ENCODE data around the gene LYVE1. TPM values are rescaled to one million over a fixed set of nuclear protein-coding genes. Genes with fewer than 3 reads are reported as not detected.

The LYVE1 gene
- total RNA-seq, 2 experiments from 2014 or later = not detected

DNA sequence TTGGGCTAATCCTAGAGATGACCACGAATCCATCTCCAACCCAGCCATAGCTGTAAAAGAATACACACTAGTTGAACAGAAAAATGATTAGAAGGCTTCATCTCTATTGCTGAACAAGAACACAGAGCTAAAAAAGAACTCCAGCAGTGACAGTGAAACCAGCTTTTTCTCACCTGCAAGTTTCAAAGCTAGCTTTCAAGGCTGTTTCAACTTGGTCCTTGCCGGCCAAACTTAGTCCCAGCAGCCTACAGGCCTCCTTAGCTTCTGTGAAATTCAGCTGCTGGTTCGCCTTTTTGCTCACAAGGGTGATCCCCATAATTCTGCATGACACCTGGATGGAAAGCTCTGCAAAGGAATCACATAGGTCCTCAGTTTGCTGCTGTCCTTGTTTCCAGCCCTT lies 4.4 kb downstream of the LYVE1 start:
- ATAC-seq = no peak
- Mint-ChIP-seq H3K4me3 (no peak overlapping the region), H3K27me3 (peaks cover 34% of the 10 kb centered on the region), H3K36me3 (no peaks in the 10 kb centered on the region), H3K27ac (no peak overlapping the region), H3K4me1 (no peaks in the 10 kb centered on the region), H3K9me3 (ENCODE audit: low read depth) (no peaks in the 10 kb centered on the region)
- CTCF ChIA-PET = interaction anchor here (1.6 kb wide), 1 partner anchor 23 kb away, joined by 6 read pairs; the partner anchor contains the start of gene RNF141
- DNase-seq = no peak

GRCh38 chr11:10561947-10562346 lies 6.5 kb downstream of the LYVE1 start:
- Mint-ChIP-seq H3K27me3 (peaks cover 38% of the 10 kb centered on the region), H3K27ac (no peak overlapping the region), H3K4me3 (no peak overlapping the region), H3K36me3 (no peaks in the 10 kb centered on the region), H3K9me3 (ENCODE audit: low read depth) (no peaks in the 10 kb centered on the region), H3K4me1 (no peaks in the 10 kb centered on the region)
- DNase-seq (no peak), ATAC-seq (no peak)
- CTCF ChIA-PET = interaction anchor here (1.4 kb wide), 1 partner anchor 12 kb away, joined by 3 read pairs; no protein-coding TSS in a partner anchor

DNA sequence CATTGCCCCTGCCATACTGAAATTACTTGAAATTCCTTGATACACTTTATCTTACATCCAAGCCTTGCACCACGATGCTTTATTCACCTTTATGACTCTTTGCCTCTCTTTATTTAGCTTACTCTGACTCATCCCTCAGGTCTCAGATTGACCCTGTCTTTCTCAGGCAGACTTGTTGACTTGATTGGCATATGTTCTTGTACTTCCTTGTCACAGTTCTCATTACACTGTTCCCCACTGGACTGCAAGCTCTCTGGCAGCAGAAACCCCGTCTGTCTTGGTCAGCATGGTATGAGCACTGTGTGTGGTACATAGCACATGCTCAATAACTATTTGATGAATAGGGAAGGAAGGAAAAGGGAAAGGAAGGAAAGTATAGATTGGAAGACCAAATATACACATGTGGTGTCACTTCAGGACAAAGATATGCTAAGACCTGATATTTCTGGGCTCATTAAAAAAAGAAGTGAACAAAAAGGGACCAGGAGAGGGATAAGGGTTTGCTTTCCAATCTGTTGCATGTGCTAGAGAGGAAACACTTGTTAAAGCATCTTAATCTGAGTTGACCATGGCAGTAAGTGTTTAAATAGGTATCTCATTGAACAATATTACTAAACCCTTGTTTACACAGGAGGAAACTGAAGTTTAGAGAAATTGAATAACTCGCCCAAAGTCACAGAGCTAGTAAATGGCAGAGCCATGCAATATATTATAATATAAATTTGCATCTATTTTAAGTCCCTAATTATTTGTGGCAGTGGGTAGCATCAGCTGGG lies 7.2 kb downstream of the LYVE1 start:
- Mint-ChIP-seq H3K4me3 (no peak overlapping the region), H3K9me3 (ENCODE audit: low read depth) (no peaks in the 10 kb centered on the region), H3K27ac (no peak overlapping the region), H3K36me3 (no peaks in the 10 kb centered on the region), H3K27me3 (peaks cover 37% of the 10 kb centered on the region), H3K4me1 (no peaks in the 10 kb centered on the region)
- CTCF ChIA-PET = interaction anchor here (1.0 to 1.4 kb wide), 3 partner anchors 9 to 147 kb away, joined by 3 read pairs; no protein-coding TSS in a partner anchor
- DNase-seq = no peak
- no peak for ATAC-seq

GRCh38 chr11:10558288-10558687 lies 10.2 kb downstream of the LYVE1 start:
- Mint-ChIP-seq H3K4me3 (no peak overlapping the region), H3K27ac (no peak overlapping the region), H3K4me1 (no peaks in the 10 kb centered on the region), H3K9me3 (ENCODE audit: low read depth) (no peaks in the 10 kb centered on the region), H3K27me3 (peaks cover 26% of the 10 kb centered on the region), H3K36me3 (no peaks in the 10 kb centered on the region)
- no peak for DNase-seq
- CTCF ChIA-PET = interaction anchor here (1.5 kb wide), 1 partner anchor 17 kb away, joined by 6 read pairs; the partner anchor contains the start of gene RNF141
- no peak for ATAC-seq

- no peaks in the 10 kb centered on the region for H3K4me1 Mint-ChIP-seq
- no peaks in the 10 kb centered on the region for H3K9me3 Mint-ChIP-seq (ENCODE audit: low read depth)
- CTCF ChIA-PET = interaction anchor here (2.8 kb wide), 1 partner anchor 16 kb away, joined by 12 read pairs; the partner anchor contains the start of gene RNF141
- no peaks in the 10 kb centered on the region for H3K36me3 Mint-ChIP-seq
- no peak overlapping the region for H3K4me3 Mint-ChIP-seq
- H3K27me3 Mint-ChIP-seq = peaks cover 30% of the 10 kb centered on the region
- DNase-seq (no peak), ATAC-seq (no peak)
- H3K27ac Mint-ChIP-seq = no peak overlapping the region
Observed at GRCh38 chr11:10556590-10556989, 11.9 kb downstream of the LYVE1 start.

DNA sequence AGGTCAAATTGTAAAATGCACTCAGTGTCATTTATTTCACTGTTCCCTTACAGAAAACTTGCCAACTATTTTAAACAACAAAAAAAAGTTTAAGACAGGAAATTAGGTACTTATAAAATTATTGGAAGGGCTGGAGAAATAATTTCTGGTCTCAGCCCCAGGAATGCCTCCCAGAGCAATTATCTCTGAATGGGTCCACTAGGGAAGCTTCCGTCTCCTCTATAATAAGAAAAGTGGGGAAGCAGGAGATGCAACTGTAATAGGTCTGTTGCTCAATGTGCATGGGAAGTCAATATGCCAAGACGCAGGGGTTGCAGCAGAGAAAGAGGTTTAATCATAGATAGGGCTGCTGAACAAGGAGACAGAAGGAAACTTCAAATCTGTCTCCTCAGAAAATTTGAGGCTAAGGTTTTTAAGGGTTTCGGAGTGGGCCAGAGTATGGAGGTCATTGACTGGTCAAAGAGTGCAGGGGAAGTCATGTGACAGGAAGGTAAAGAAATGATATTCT lies 16.6 kb downstream of the LYVE1 start:
- Mint-ChIP-seq H3K36me3 (no peaks in the 10 kb centered on the region), H3K9me3 (ENCODE audit: low read depth) (no peaks in the 10 kb centered on the region), H3K4me1 (no peaks in the 10 kb centered on the region), H3K27ac (no peak overlapping the region), H3K4me3 (no peak overlapping the region), H3K27me3 (peaks cover 30% of the 10 kb centered on the region)
- ATAC-seq (no peak), DNase-seq (no peak)
- CTCF ChIA-PET = interaction anchor here (1.2 to 2.2 kb wide), 2 partner anchors 9 to 11 kb away, joined by 3 to 8 read pairs; partner anchors contain the start of gene RNF141

DNA sequence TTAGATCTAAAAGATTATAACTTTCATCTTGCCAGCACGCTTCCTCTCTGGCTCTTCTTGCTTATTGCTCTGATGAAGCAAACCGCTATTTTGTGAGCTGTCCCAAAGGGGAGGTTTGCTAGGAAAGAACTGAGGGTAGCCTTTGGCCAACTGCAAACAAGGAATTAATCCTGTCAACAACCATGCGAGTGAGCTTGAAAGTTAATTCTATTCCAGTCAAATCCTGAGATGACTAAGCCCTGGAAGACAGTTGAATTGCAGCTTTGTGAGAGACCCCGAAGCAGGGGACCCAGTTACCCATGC lies 17.2 kb downstream of the LYVE1 start:
- Mint-ChIP-seq H3K27ac (no peak overlapping the region), H3K36me3 (no peaks in the 10 kb centered on the region), H3K4me1 (no peaks in the 10 kb centered on the region), H3K4me3 (no peak overlapping the region), H3K27me3 (peaks cover 28% of the 10 kb centered on the region), H3K9me3 (ENCODE audit: low read depth) (no peaks in the 10 kb centered on the region)
- no peak for DNase-seq
- ATAC-seq = no peak
- CTCF ChIA-PET = interaction anchor here (2.2 kb wide), 1 partner anchor 10 kb away, joined by 8 read pairs; the partner anchor contains the start of gene RNF141

GRCh38 chr11:10550503-10551289 lies 17.8 kb downstream of the LYVE1 start:
- no peaks in the 10 kb centered on the region for H3K9me3 Mint-ChIP-seq (ENCODE audit: low read depth)
- no peak for DNase-seq
- CTCF ChIA-PET = interaction anchor here (2.2 kb wide), 1 partner anchor 9 kb away, joined by 8 read pairs; the partner anchor contains the start of gene RNF141
- peaks cover 27% of the 10 kb centered on the region for H3K27me3 Mint-ChIP-seq
- no peak overlapping the region for H3K4me3 Mint-ChIP-seq
- H3K36me3 Mint-ChIP-seq = no peaks in the 10 kb centered on the region
- no peak overlapping the region for H3K27ac Mint-ChIP-seq
- H3K4me1 Mint-ChIP-seq = no peaks in the 10 kb centered on the region
- no peak for ATAC-seq

DNA sequence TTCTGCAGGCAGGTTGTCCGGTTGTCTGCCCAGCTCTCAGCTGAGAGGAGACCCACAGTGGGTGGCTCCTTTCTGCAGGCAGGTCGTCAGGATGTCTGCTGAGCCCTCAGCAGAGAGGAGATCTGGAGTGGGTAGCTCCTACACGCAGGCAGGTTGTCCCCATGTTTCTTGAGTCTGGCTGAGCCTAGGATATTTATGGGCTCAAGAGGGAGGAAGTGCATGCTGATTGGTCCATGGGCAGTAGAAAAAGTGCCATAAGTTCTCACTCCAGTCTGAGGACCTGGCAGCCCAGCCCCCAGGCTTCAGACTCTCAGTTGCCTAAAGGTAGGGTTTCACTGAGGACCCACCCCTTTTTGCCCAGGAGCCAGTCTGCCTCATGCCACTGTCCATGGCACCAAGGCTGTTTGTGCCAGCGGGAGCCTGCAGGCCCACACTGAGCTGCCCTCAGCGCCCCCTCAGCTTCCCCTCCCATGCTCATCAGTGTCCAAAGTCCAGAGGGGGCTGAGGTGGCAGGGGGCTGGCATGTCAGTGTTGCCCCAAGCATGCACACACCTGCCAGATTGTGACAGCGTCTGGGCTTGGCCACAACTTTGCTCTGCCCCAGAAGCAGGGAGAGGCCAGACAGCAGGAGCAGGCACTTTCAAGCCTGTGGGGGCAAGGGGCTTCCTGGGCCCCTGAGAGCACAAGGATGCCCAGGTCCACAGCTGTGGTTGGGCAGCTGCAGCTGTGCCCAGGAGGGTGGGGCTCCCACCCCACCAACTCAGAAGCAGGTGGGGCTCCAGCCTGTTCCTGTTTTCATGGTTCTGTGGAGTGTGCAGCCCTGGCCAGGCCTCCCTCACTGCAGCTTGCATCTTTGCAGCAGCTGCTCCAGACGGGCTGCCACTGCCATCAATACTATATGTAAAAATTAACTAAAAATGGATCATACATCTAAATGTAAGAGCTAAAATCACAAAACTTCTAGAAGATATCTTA lies 23.7 kb downstream of the LYVE1 start:
- Mint-ChIP-seq H3K9me3 (ENCODE audit: low read depth) (peaks cover 2% of the 10 kb centered on the region), H3K36me3 (no peaks in the 10 kb centered on the region), H3K4me1 (peaks cover 8% of the 10 kb centered on the region), H3K27me3 (peaks cover 10% of the 10 kb centered on the region), H3K27ac (no peak overlapping the region), H3K4me3 (no peak overlapping the region)
- CTCF ChIA-PET = no interaction called here
- DNase-seq (no peak), ATAC-seq (no peak)

- no peak for ATAC-seq
- H3K4me3 Mint-ChIP-seq = no peak overlapping the region
- no peak overlapping the region for H3K27ac Mint-ChIP-seq
- CTCF ChIA-PET = no interaction called here
- H3K36me3 Mint-ChIP-seq = no peaks in the 10 kb centered on the region
- H3K9me3 Mint-ChIP-seq (ENCODE audit: low read depth) = peaks cover 2% of the 10 kb centered on the region
- H3K27me3 Mint-ChIP-seq = peaks cover 10% of the 10 kb centered on the region
- DNase-seq = no peak
- peaks cover 16% of the 10 kb centered on the region for H3K4me1 Mint-ChIP-seq
Observed at GRCh38 chr11:10543782-10544181, 24.7 kb downstream of the LYVE1 start.

DNA sequence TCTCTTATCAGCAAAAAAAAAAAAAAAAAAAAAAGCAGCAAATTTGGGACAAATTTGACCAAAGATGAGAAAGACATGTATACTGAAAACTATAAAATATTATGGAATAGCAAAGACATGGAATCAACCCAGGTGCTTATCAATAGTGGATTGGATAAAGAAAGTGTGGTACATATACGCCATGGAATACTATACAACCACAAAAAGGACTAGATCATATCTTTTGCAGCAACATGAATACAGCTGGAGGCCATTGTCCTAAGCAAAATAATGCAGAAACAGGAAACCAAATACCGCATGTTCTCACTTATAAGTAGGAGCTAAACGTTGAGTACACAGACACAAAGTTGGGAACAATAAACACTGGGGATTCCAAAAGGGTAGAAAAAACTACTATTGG lies 25.7 kb downstream of the LYVE1 start:
- H3K27me3 Mint-ChIP-seq = peaks cover 8% of the 10 kb centered on the region
- peaks cover 2% of the 10 kb centered on the region for H3K9me3 Mint-ChIP-seq (ENCODE audit: low read depth)
- no peak overlapping the region for H3K27ac Mint-ChIP-seq
- peaks cover 17% of the 10 kb centered on the region for H3K4me1 Mint-ChIP-seq
- ATAC-seq (no peak), DNase-seq (no peak)
- no peaks in the 10 kb centered on the region for H3K36me3 Mint-ChIP-seq
- no peak overlapping the region for H3K4me3 Mint-ChIP-seq
- CTCF ChIA-PET = interaction anchor here (1.7 to 3.5 kb wide), 5 partner anchors 11 to 130 kb away, joined by 6 to 26 read pairs (median 7); no protein-coding TSS in a partner anchor

DNA sequence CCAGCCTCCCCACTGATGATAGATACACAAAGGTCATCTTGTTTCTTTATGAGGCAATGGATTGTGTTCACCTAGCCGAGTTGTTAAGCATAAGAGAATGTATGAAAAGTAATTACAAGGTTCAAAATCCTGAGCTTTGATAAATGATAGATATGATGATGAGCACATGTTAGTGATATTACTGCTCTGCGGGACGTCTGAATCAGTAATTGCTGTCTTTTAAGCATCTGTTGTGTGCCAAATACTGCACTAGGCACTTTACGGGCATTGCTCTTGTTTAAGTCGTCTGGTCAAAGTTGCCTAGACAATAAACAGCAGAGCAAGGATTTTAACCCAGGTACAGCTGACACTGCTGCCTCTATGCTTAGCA lies 26.9 kb downstream of the LYVE1 start:
- H3K4me3 Mint-ChIP-seq = peak overlapping the region; percentile 84
- CTCF ChIA-PET = interaction anchor here (0.8 to 3.5 kb wide), 38 partner anchors 10 to 268 kb away, joined by 3 to 26 read pairs (median 6); partner anchors contain the start of genes AMPD3 and EIF4G2
- no peak for ATAC-seq
- H3K36me3 Mint-ChIP-seq = no peaks in the 10 kb centered on the region
- H3K9me3 Mint-ChIP-seq (ENCODE audit: low read depth) = peaks cover 2% of the 10 kb centered on the region
- H3K4me1 Mint-ChIP-seq = peaks cover 18% of the 10 kb centered on the region
- no peak for DNase-seq
- peaks cover 4% of the 10 kb centered on the region for H3K27me3 Mint-ChIP-seq
- H3K27ac Mint-ChIP-seq = peak overlapping the region; percentile 78

Measured in activated CD8-positive, alpha-beta memory T cell treated with anti-CD3 and anti-CD28 coated beads, Interleukin-2, amount 10 ng/mL, durations not matched to agents 7 days and 5 days (primary cell).